HG02798 (cell line): ENCODE data around the gene CACHD1.

Experiments
- ATAC-seq: cut with Tn5 transposase; IDR thresholded peaks from one replicate; pipeline ENCODE4 v1.9.1; 2021; ENCODE audit warnings: mild to moderate bottlenecking; ENCODE audit not compliant: unreplicated experiment, poor library complexity

CACHD1 gene

DNA sequence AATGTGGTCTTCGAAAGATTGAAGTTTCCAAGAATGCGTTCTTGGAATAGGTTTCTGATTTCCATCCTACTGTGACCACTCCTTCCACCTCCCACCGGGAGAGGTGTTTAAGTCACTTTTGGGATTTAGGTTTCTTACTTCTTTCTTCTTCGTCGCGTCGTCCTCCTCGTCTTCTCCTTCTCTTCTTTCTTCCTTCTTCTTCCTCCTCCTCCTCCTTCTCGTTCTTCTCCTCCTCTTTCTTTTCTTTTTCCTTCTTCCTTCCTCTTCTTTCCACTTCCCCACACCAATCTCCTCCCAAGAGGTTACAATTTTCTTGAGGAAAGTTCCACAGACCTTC, 2.1 kb downstream of the CACHD1 start:
- no peak for ATAC-seq

DNA sequence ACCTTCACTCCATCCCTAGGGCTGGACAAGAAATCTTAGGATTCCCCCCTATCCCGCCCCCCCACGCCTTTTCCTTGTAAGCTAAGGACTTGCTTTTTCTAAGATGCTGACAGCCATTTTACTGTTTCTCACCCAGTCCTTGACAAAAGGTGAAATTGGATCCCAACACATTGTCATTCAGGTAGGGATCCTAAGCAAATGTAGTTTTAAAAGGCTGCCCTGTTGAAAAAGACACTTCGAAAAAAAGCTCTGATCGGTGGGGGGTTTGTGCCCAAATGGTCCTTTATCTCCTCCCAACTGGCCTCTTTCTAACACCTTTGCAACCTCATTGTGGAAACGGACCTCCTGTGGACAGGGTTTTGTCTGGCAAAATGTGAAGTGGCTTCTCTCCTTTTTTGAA, 2.9 kb downstream of the CACHD1 start:
- ATAC-seq, result no peak

DNA sequence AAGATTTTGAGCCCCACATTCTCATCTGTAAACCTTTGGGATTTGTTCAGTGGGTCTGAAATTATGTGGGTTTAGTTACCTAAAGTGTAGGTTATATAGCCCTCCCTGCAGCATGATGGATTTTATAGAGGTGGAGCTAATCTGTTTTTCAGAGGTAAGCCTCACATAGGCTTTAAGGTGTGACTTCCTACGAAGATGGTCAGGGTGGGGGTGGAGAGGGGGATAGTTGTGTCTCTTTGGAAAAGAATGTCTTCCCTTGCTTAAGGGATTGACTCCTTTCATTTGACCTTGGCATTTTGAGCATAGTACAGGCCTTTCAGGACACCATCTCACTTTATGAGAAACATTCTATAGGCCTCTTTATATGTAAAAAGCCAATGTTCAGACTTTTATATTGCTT, 3.4 kb downstream of the CACHD1 start:
- no peak for ATAC-seq

DNA sequence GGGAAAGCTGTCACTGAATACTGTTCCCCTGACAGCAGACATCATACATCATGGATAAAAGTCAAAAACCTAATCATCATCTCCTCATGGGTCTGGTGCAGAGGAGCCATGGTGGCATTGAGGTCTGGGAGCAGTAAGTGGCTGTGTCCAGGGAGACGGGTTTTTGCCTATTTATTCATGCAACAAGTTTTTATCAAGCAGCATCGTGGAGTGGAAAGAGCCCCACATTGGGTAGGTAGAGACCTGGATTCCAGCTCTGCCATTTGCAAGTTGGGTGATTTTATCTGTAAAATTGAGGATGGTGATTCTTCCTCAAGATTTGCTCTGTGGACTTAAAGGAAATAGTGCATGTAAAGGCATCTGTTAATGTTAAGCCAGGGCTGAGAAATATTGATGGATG, 4.2 kb downstream of the CACHD1 start:
- no peak for ATAC-seq

DNA sequence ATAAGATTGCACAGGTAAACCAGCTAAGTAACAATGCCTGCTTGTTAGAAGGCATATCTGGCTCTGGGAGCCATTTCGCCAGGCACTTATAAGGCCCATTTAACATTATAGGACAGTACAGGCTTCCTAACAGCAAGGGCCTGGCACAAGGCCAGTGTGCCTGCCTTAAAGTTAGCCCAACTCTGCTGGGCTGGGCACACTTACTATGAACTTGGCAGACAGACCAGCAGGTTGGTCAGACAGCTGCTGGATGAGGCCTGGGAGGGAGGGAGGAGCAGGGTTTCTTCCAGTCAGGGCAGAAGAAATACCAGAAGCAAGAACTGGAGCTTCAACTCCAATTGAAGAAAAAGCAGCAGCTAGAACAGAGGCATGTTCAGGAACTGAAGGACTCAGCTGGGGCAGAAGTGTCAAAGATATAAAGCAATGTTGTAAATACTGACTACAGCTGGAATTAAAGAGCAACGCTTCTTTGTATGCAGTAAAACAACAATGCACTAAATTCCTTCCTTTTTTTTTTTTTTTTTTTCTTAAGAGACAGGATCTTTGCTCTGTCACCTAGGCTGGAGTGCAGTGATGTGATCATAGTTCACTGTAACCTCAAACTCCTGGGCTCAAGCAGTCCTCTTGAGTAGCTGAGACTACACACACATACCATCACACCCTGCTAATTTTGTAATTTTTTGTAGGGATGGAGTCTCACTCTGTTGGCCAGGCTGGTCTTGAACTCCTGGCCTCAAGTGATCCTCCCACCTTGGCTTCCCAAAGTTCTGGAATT, 4.9 kb downstream of the CACHD1 start:
- ATAC-seq, result no peak

DNA sequence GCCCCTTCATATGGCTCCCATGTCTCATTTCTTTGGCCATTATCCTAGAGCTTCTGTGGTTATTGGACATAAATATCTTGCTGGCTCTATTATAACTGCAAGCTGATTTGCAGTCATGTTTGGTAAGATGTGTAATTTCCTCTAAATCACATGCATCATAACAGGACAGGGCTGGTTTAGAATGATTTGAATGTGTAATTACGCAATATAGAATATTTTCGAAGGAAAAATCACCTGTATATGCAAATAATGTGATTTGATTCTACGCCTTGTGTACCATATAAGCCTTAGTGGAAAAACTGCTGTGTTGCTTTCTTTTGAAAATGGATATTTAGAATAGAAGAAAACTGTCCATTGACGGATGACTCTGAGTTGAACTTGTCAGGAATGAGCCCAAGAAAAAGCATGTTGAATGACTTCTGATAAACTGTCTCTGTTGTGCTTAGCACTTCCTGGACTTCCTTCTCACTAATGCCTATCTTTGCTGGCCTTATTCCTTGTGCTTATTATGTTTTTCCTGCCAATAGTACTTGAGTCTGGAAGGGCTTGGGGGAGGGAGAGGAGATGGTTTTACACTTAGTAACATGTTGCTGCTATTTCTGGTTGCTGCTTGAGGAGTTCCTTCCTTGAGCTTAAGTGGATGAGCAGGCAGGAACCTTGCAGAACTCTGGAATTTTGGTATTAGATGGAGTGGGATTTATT, 6.5 kb downstream of the CACHD1 start:
- ATAC-seq, result no peak

DNA sequence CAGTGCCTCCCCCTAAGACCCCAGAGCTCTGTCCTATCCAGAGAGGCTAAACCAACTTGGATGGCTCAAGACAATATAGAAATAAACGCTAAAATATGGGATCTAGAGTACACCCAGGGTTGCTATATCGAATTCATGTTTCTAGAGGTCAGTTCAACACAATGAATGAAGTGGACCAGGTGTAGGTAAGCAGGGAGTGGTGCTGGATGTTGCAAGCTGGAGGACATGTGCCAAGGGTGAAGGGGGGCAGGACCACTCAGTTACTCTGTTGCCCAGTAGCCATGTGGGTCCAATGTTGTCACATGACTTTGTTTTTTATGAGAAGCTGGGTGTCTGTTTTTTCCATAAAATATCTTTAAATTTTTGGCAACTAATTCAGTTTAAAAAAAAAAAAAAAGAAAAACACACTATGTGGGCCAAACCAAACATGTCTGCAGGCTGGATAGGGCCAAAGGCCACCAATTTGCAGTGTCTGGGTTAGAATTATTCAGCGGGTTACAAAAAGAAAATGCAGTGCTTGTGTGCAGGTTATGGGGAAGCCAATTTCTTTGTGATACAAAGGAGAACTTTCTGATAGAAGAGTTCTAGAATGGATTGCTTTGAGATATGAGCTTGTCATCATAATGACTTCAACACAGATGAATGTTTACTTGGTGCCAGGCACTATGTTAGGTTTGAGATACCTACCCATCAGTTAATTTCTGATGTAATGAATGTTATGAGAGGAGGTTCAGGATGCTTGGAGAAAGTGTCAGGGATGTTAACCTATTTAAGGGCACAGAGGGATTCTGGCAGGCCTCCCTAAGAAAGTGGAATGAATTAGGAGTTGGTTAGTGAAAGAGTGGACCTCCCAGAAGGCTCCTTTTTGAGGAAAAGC, 8.9 kb downstream of the CACHD1 start:
- no peak for ATAC-seq

DNA sequence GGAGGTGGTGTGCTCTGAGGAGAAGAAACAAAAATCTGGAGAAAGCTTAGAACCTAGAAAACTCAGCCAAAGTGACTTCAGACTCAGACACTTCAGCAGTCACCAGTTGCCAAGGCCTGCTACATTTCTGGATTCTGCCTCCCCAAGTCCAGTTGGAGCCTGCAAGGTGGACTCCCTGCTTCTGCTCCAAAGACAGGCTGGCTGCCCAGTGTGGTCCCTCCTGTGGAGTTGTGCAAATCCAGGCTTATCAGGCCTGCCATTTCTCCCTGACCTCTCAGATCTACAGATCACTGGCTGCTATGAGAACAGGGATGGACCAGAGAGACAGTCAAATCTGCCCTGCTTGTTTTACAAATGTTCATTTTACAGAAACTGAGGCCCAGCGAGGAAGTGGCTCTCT, 9.9 kb downstream of the CACHD1 start:
- no peak for ATAC-seq

DNA sequence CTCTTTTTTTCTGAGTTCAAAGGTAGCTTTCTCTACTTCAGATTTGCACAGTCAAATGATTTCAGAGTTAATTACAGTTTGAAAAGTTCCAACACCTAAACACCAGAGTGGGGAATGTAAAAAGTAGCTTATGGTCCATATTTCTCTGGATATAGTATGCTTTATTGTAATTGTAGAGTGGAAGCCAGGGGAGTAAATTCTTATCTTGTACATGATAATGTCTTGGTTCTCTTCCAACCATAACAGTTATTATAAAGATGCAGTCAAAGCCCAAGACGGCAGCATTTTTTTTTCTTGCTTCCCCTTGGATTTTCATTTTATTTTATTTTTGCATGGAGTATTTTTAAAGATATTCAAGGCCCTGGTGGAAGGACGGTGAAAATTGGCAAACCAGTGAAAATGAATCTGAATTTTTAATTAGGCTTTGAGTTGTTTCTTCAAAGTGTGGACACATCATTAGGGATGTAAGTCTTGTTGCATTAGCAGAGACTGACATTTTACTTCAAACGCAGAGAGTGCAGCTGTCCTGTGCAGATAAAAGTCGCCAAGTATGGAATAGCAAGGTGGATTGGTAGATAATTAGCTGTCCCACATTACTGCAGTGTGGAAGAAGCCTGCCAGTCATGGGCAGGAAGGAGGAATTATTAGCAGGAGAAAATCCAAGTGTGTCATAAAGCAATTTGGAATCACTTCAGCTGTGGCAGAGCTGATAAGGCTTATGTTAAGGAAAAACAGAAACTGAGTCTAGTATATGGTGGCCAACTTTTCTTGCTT, 11.3 kb downstream of the CACHD1 start:
- no peak for ATAC-seq

DNA sequence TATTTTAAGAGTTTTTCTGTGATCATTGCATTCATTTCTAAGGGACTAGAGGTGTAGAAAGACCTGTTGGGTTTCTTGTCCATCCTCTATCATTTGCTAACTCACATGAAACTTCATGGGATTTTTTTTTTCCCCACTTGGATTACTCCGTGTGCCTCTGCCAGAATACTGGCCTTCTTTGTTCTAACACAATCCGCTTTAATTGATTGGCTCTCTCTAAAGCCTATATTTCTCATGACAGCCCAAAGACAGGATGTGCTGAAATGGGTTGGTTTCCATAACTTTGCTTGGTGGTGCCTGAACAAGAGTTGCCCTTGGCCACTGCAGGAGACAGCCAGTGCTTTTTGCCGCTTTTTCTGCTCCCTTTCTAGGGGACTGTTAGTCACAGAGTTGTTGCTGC, 12.2 kb downstream of the CACHD1 start:
- ATAC-seq, result no peak

DNA sequence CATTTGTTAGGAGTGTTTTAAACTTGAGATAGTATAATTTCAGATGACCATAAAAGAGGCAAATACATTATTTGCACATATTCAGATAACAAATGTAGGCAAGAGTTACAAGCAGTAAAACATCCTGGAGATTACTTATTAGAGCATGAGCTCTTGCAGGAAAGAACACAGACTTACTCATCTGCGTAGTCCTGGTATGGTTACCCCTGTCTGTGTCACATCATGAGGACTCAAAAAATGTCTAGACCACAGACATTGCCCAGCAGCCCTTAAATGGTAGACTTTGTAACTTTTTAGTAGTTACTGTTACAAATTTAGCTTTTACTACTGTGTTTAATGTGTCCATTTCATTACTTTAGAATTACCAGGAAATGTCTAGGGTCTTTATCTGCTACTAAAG, 12.8 kb downstream of the CACHD1 start:
- ATAC-seq, result no peak

DNA sequence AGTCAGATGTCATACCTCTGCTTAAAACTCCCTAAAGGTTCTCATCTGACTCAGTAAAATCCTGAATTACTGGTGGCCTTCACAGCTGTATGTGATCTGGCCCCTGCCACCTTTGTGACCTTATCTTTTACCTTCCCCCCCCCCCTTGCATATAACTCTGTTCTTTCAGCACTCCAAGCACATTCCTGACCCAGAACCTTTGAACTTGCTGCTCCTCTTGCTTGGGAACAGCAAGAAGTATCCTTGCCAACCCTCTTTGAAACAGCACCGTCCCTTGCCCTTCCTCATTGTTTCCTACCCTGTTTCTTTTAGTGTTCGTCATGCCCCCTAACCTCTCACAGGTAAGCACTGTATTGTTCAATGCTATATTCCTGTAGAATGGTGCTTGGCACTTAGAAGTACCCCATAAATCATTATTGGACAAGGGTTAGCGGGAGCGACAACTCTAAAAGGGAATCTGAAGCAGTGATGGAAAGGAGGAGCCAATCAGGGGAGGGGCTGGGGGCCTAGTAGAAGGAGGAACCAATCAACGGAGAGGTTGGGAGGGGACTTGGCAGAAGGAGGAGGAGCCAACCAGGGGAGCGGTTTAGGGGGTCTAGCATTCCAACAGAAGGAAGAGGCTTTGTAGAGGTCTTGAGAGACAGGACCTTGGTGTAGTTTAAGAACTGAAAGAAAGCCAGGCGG, 13.9 kb downstream of the CACHD1 start:
- ATAC-seq, result no peak

DNA sequence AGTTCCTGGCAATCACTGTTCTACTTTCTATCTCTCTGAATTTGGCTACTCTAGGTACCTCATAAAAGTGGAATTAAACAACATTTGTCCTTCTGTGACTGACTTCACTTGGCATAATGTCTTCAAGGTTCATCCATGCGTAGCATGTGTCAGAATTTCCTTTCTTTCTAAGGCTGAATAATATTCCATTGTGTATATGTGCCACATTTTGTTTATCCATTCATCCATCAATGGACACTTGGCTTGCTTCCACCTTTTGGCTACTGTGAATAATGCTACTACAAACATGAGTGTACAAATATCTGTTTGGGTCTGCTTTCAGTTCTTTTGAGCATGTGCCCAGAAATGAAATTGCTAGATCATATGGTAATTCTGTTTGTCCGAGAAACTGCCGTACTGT, 14.7 kb downstream of the CACHD1 start:
- no peak for ATAC-seq

DNA sequence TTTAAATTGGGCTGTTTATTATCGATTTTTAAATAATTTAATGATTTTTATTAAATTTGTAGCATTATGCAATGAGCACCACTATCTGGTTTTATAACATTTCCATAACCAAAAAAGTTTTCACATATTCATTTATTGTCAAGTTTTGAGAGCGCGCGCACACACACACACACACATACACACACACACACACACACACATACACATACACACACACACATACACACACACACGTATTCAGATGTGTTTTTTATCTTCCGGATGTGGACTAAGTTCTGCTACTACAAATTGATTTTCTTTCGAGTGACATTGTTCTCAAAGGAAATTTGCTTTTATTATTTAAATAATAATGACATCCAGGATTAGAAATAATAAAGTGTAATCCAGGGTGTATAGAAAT, 16.3 kb downstream of the CACHD1 start:
- ATAC-seq, result no peak

DNA sequence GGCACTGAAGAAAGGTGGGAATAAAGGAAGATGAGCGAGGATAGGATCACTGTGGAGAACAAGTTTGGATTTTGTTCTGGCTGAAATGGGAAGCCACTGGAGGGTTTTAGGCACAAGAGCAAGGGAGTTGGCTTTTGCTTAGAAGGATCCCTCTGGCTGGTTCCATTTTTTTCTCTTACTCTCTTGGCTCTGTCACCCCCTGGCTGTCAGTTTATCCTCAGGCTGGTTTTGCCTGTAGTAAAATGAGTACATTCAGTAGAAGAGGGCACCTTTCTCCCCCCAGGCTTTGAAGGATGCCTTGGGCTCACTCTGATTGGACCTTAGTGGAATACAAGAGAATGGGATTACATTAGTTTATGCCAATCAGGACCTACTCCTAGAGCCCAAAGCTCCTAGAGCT, 17.1 kb downstream of the CACHD1 start:
- no peak for ATAC-seq

DNA sequence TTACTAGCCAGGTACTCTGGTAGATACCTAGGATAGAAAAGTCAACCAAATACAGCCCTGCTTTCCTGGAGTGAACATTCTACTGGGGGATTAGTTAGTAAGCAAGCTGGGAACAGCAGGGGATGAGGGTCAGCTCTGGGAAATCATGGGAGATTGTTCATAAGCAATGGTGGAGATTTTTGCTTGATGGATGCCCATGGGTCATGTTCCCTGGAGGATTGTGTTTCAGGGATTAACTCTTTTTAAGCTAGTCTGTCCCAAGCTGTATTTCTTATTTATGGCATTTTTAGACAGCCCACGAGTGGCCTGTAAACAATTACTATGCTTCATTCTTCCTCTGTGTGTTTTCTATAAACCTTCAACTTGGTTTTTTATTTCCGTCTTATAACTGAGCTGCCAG, 18.9 kb downstream of the CACHD1 start:
- ATAC-seq, result no peak

DNA sequence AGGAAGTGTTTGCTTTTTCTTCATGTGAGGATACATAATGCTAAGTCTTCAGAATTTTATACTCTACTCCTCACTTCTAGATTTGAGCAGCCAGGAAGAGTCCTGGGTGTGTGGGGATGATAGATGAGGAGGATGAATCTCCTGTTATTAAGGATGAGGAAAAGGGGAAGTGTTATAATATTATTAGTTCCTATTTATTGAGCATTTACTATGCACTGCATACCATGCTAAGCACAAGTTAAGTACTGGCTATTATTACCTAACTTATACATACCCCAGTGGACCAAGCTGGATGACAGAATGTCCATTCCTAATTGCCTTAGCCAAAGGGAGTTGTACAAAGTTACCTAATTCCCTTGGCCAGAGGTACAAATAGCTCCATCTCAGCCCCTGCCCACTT, 19.8 kb downstream of the CACHD1 start:
- ATAC-seq, result no peak

DNA sequence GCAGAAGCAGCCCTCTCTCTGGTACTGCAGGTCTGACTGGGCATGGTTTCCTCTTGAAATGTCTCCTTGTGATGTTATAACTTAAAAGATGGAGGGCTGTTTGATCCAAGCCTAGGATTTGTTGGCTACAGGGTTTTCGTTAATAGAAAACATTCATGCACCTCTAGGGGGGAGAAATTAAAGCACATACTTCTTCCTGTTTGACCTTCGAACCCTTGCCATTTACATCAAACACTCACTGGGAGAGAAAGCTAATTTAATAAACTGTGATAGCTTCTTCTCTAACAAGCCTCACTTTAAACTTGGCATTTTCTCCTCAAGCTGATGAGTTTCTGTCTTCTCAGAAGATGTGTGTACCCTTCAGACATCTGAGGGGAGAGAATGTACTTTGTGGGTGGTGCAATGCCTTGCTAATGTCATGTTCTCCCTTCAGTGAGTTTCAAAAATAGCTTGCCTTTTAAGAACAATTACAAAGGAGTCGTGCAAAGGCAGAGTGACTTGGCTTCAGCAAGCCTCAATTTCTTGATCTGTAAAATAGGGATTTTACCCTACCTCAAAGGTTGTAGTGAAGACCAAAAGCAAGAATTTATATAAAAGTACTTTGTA, 20.4 kb downstream of the CACHD1 start:
- no peak for ATAC-seq

DNA sequence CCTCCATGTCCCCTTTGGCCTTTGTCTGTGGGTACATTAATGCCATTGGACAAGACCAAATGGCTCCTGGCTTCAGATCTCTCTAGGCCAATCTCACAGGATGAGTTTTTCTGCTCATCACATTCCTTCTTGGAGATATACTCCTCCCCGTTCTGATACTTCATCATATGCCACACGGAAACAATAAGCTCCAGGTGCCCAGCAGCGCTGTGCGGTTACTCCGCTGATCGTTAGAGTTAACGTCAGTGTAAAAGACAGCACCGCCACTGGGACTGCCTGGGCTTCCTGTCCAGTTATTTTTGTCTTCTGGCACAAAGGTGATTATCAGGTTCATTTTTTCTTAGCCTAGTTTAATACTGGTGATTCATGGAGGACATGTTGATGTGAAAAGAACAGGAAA, 22.5 kb downstream of the CACHD1 start:
- no peak for ATAC-seq

DNA sequence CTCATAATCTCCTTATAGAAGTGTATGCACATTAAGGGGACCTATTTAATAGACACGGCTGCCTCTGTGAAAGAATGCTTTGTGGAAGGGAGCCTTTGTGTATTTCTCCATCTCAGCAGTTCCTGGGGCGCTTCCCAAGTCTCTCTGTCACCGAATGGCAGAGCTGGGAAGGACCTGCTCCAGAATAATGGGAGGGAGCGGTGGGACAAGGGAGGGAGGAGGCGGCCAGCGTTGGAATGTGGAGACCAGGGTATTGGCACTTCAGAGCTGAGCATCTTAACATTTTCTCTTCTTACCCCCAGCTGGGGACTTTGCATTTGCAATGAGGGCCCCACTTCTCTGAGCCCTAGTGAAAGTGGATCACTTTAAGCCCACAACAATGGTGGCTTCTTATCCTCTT, 23.9 kb downstream of the CACHD1 start:
- ATAC-seq, result no peak
